Fibroblast of mammary gland (primary cell): Measurements from ENCODE around the gene PLPP6.
"Not testable (repeated sequence)": the region's sequence is repeated elsewhere in the genome, so short reads cannot be mapped to it uniquely, and the experiment has no call there.

ENCODE experiments used
- DNase-seq: peaks from one replicate; pipeline ENCODE4 v3.0.0-alpha.2; 2010; ENCODE audit warnings: low read depth
- H3K4me3 ChIP-seq: 2 replicates; pipeline ENCODE4 v1.5.1; 2011; ENCODE audit warnings: low read depth, mild to moderate bottlenecking, low read length, moderate library complexity; ENCODE audit not compliant: control insufficient read depth
- TF ChIP-seq, protein P1 (sequence below): conservative IDR thresholded peaks from 2 replicates; pipeline ENCODE4 v1.5.1; 2011; ENCODE audit warnings: low read depth, low read length, inconsistent platforms; ENCODE audit not compliant: control insufficient read depth, insufficient read depth

Gene PLPP6

DNA sequence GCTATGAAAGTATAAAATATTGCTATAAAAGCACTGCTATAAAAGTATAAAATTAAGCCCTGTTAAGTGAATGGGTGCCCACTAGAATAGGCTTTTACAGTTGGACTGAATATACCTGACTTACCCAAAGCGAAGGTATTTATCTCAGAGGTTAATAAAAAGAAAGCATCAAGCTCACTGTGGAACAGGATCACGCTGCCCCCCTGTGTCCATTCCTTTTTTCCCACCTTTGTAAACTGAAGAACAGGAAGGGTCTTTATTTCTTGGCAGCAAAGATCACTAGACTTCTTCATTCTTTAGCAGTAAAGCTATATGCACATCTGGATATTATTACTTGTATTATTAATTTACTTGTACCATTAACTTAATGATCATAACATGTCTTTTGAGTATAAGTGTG is 22.1 kb upstream of the PLPP6 start:
- TF ChIP-seq, protein P1, sequence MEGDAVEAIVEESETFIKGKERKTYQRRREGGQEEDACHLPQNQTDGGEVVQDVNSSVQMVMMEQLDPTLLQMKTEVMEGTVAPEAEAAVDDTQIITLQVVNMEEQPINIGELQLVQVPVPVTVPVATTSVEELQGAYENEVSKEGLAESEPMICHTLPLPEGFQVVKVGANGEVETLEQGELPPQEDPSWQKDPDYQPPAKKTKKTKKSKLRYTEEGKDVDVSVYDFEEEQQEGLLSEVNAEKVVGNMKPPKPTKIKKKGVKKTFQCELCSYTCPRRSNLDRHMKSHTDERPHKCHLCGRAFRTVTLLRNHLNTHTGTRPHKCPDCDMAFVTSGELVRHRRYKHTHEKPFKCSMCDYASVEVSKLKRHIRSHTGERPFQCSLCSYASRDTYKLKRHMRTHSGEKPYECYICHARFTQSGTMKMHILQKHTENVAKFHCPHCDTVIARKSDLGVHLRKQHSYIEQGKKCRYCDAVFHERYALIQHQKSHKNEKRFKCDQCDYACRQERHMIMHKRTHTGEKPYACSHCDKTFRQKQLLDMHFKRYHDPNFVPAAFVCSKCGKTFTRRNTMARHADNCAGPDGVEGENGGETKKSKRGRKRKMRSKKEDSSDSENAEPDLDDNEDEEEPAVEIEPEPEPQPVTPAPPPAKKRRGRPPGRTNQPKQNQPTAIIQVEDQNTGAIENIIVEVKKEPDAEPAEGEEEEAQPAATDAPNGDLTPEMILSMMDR: peak; percentile 58
- peak; percentile 35 for DNase-seq

DNA sequence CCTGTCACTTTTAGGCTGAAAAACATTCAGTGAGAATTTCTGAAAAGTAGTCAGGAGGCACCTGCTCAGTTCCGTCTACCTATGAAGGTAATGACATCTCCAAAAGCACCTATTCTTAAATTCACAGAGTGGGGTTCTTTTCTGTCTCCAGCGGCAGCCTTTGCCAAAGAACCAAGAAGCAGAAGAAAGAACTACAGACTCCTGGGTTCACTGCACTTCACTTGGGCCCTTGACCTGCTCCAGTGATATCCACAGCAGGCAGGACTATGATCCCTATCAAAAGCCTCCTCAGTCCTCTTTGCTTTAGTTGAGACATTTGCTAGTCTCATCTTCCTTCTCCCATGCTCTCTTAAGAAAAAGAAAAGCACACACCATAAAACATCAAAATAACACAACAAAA is 19.7 kb upstream of the PLPP6 start:
- TF ChIP-seq, protein P1: no peak
- no peak for DNase-seq
- no peak overlapping the region for H3K4me3 ChIP-seq

More for the DNA sequence above, 22.1 kb upstream of the PLPP6 start:
- H3K4me3 ChIP-seq: no peak overlapping the region

DNA sequence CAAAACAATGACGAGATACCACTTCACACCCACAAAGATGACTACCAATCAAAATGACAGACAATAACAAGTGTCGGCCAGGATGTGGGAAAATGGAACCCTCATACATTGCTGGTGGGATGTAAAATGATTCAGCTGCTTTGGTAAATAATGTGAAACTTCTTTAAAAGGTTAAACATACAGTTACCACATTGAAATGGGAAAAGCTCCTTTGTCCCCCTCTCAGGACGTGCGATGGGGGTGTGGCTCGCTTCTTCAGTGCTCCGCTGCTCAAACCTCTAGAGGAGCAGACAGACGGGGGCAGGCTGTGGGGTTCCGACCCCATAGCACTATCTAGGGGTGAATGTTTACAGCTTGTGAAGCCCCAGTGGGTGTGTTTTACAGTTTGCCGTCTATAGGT is 8.0 kb upstream of the PLPP6 start:
- no peak for DNase-seq
- TF ChIP-seq, protein P1: no peak
- no peak overlapping the region for H3K4me3 ChIP-seq

DNA sequence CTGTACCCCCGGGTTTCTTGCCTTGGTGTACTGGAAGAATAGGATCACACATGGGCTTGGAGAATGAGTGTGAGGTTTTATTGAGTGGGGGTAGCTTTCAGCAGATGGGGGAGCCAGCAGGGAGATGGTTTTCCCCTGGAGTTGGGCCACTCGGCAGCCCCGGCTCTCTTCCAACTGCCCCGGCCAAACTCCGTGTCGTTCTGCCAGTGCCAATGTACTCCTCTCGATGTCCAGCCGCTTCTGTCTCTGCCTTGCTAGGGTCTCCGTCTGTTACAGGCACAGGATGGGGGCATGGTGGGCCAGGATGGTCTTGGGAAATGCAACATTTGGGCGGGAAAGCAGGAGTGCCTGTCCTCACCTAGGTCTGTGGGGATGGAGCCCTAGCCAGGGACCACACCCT is 7.6 kb upstream of the PLPP6 start:
- TF ChIP-seq, protein P1: no peak
- no peak for DNase-seq
- no peak overlapping the region for H3K4me3 ChIP-seq

DNA sequence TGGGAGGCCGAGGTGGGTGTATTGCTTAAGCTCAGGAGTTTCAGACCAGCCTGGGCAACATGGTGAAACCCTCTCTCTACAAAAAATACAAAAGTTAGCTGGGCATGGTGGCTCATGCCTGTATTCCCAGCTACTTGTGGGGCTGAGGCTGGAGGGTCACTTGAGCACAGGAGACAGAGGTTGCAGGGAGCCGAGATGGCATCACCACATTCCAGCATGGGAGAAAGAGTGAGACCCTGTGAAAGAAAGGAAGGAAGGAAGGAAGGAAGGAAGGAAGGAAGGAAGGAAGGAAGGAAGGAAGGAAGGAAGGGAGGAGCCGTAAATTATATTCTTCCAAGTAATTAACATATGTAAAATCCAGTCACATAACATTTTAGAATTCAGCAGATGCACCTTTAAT is 5.9 kb upstream of the PLPP6 start:
- DNase-seq, H3K4me3 ChIP-seq: not testable (repeated sequence)

DNA sequence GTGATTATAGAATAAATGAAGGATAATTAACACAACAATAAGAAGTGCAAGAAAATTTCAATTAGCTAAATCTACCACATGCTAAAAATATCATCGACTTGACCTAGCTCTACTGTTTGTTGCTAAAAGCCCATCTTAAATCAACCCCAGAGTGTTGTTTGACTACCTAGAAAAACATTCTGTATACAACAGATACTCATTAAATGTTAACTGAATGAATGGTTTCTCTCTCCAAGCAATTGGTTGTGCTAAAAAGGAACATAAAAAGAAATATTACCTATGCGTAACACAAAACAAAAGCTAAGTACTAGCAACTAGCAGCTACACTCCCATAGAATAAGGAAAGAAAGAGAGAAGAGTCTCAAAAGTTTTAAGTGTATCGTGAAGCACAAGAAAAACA is 5.5 kb upstream of the PLPP6 start:
- TF ChIP-seq, protein P1: no peak

DNA sequence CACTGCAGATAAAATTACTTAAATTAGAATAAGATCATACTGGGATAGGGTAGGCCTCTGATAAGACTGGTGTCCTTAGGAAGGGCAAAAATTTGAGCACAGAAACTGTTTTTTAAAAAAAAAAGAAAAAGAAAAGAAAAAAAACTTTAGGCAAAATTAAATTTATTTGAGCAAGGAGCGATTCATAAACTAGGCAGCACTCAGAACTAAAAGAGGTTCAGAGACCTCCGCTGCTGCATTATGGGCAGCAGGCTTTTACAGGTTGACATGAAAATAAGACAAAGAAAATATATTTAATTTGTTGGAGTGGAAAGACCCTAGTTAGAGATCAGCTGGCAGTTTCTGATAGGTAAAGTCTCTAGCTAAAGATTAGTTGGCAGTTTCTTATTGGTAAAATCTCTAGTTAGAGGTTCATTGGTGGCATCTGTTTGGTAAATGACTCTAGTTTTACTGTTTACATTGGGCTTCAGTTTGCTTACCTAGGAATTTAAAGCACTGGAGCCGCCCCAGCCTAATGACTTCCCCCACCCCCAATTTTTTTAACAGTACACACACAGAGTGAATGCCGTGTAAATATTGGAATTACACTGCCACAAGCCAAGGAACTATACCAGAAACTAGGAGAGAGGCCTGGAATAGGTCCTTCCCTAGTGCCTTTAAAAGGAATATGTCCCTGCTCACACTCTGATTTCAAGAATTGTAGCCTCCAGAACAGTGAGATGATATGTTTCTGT is 4.5 kb upstream of the PLPP6 start:
- H3K4me3 ChIP-seq: no peak overlapping the region
- no peak for DNase-seq
- TF ChIP-seq, protein P1: no peak

More for the DNA sequence above, 5.5 kb upstream of the PLPP6 start:
- DNase-seq: no peak
- H3K4me3 ChIP-seq: no peak overlapping the region

DNA sequence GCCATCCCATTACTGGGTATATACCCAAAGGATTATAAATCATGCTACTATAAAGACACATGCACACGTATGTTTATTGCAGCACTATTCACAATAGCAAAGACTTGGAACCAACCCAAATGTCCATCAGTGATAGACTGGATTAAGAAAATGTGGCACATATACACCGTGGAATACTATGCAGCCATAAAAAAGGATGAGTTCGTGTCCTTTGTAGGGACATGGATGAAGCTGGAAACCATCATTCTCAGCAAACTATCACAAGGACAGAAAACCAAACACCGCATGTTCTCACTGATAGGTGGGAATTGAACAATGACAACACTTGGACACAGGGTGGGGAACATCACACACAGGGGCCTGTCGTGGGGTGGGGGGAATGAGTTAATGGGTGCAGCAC is 1.4 kb upstream of the PLPP6 start:
- not testable (repeated sequence) for H3K4me3 ChIP-seq, DNase-seq
